HG03097 (cell line): ENCODE measurements around the gene OPA3.

ENCODE experiments used
- ATAC-seq: cut with Tn5 transposase; IDR thresholded peaks from one replicate; pipeline ENCODE4 v1.9.1; 2021; ENCODE audit not compliant: unreplicated experiment, low FRiP score

Gene OPA3

DNA sequence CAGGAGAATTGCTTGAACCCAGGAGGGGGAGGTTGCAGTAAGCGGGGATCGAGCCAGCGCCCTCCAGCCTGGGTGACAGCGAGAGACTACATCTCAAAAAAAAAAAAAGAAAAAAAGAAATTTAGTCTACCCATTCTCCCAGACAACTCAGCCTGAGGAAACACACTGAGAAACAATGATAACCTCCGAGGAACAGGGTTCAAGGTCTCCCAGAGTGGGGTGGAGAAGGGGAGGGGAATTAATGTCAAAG lies 78.7 kb downstream of the OPA3 start:
- no peak for ATAC-seq

DNA sequence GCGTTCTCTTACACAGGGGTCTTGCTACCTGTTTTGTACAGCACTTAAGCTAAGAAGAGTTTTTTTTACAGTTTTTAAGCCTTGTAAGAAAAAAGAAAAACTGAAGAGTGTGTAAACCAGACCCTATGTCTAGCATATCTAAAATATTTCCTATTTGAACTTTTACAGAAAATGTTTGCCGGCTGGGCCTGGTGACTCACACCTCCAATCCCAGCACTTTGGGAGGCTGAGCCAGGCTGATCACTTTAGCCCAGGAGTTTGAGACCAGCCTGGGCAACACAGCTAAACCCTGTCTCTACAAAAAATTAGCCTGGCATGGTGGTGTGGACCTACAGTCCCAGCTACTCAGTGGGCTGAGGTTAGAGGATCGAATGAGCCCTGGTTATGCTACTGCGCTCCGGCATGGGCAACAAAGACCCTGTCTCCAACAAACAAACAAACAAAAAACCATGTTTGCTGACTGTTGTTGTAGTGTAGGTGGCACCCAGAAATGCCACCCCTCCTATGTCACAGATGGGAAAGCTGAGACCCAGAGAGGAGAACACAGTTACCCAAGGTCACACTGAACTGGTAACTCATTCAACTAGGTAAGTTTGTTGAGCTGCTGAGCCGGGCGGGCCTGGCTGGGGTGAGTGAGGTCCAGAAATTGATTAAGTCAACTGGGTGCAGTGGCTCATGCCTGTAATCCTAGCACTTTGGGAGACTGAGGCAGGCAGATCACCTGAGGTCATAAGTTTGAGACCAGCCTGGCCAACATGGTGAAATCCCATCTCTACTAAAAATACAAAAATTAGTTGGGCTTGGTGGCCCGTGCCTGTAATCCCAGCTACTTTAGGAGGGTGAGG lies 79.2 kb downstream of the OPA3 start:
- no peak for ATAC-seq

DNA sequence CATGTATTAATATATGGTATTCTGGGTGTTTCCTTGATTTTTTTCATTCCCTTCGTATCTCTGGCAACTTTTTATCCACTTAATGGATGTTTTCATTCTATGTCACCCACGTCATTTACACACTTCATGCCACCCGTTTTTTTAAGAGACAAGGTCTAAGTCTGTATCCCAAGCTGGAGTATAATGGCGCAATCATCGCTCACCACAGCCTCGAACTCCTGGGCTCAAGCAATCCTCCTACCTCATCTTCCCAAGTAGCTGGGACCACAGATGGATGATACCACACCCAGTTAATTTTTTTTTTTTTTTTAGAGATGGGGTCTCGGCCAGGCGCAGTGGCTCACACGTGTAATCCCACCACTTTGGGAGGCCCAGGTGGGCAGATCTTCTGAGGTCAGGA lies 80.7 kb downstream of the OPA3 start:
- no peak for ATAC-seq

DNA sequence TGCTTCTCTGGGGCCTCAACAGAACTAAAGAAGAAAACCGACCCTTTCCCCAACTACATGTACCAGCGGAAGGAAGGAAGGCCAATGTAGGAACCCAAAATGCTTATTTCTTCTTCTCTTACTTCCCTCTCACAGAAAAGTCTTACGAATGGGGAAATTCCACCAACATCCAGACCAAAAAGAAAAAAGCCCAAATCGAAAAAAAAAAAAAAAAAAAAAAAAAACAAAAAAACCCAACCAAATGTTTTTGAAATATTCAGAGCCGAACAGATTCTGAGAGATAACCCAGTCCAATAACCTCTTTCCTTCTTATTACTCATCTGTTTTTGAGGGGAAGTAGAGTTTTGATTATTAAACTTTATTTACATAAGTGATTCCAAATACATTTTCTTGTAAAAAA lies 82.5 kb downstream of the OPA3 start:
- ATAC-seq = no peak

DNA sequence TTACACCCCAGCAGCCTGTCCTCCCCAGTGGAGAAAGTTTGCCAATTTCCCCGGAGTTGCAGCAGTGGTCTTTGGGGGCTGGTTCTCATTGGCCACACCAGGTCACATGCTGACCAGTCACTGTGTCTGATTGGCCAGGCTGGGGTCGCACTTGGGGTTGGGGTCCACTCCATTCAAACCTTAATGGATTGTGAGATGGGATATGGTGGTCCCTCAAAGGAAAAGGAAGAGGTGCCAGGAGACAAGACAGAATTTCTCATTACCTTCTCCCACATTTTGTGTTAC lies 82.9 kb downstream of the OPA3 start:
- no peak for ATAC-seq

DNA sequence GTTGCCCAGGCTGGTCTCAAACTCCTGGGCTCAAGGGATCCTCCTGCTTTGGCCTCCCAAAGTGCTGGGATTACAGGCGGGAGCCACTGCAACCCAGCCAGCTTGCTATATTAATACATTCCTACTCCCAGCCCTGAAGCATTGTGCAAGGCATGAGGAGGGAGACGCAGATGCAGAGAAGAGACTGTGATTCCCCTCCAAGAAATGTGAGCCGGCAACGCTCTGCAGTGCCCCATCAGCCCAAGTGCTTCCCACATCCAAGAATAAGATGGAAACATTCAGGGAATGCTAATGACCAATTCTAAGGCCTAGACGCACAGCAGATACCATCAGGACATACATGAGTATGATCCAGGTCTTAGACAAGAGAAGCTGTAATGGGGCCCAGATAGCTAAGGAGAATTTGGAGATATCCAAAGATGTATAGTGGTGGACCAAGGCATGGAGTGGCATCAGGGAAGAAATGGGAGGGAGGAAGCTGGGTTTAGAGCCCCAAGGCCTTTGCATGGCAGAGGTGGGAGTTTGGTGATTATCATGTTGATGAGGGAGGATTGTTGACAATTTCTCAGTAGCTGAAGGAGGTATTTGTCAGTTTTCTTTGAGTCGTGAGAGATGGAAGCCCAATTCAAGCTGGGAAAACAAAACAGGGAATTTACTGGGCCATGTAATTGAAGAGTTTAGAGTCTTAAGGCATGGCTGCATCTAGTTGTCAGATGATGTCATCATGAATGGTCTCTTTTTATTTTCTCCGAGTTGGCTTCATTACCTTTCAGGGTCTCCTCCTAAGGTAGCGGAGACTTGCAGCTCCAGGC lies 83.5 kb downstream of the OPA3 start:
- no peak for ATAC-seq

DNA sequence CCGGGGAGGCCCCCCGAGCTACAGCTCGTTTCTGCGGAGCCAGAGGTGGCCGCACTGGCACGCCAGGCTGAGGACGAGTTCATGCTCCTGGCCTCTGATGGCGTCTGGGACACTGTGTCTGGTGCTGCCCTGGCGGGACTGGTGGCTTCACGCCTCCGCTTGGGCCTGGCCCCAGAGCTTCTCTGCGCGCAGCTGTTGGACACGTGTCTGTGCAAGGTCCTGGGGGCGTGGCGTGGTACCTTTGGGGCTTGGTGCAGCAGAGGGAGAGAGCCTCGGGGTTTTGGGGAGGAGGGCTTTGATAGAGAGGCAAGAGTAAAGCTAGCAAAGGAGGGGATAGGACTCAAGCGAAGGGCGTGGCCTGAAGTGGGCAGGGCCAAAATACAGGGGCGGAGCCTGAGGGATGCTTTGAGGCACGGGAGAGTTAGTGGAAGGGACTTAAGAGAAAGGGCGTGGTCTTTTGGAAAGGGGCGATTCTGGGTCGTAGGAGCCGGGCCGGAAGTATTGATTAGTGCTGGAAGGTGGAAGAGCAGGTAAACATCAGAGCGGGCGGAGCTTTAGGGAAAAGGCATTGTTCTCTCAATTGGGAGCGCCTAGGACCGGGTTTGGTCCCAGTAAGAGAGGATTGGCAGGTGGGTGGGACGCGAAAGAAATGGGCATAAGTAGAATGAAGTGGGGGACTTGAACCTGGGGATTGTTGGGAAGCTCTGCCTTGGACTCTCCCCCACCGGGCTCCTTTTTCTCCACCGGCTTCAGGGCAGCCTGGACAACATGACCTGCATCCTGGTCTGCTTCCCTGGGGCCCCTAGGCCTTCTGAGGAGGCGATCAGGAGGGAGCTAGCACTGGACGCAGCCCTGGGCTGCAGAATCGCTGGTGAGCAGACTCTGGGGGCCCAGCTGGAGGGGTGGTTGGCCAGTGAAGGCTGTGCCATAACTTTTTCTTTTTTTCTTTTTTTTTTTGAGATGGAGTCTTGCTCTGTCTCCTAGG lies 85.1 kb downstream of the OPA3 start:
- ATAC-seq = no peak

DNA sequence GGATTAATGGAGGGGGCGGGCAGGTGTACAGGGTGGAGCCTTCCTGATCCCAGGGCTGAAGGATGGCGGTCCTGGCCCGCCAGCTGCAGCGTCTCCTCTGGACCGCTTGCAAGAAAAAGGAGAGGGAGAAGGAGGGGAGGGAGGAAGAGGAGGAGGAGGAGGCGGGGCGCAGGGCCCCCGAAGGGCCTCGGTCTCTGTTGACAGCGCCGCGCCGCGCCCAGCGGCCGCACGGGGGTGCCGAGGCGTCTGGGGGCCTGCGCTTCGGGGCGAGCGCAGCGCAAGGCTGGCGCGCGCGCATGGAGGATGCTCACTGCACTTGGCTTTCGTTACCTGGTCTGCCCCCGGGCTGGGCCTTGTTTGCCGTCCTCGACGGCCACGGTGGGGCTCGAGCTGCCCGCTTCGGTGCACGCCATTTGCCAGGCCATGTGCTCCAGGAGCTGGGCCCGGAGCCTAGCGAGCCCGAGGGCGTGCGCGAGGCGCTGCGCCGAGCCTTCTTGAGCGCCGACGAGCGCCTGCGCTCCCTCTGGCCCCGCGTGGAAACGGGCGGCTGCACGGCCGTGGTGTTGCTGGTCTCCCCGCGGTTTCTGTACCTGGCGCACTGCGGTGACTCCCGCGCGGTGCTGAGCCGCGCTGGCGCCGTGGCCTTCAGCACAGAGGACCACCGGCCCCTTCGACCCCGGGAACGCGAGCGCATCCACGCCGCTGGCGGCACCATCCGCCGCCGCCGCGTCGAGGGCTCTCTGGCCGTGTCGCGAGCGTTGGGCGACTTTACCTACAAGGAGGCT lies 86.0 kb downstream of the OPA3 start, which contains the start of gene PPM1N:
Gene PPM1N (plus strand): TSS at position 33 of the 785 bp plus-strand sequence. CDS start 30 bp downstream, at position 63.
- ATAC-seq = no peak

DNA sequence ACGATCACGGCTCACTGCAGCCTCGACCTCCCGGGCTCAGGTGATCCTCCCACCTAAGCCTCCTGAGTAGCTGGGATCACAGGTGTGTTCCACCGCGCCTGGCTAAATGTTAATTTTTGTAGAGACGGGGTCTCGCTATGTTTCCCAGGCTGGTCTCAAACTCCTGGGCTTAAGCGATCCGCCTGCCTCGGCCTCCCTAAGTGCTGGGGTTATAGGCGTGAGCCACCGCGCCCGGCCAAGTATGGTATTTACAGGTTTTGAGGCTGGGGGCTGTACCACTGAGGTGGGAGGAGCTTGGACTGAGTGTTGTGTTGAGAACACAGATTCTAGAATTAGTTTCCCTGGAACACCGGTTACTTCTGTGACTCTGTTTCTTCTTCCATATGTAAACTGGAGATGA lies 86.8 kb downstream of the OPA3 start:
- ATAC-seq = no peak

DNA sequence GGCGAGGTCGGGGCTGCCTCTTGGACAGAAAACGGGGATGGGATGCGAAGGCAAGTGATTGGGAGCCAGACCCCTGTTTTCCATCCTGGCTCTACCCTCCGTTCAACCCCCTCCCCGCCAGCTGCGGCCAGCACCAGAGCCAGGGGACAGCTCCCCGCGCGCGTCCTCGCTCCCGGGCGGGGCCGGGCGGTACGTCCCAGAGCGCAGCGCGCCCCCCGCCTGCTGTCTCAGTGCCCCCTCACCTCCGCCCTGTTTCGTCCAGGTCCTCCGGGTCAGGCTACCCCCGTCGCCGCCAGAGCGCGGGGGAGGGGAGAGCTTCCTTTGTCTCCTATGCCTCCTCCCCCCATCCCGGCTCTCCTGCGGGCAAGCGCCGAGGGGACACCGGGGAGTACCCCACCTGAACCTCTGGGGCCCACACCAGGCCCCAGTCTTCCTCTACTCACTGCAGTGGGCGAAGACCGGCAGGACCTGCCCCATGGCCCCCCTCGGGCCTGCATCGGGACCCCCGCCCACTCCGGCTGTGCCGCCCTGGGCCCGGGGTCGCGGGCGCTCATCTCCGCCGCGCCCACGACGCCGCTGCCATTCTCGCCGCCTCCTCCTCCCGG lies 88.2 kb downstream of the OPA3 start:
- peak; percentile 9 for ATAC-seq

DNA sequence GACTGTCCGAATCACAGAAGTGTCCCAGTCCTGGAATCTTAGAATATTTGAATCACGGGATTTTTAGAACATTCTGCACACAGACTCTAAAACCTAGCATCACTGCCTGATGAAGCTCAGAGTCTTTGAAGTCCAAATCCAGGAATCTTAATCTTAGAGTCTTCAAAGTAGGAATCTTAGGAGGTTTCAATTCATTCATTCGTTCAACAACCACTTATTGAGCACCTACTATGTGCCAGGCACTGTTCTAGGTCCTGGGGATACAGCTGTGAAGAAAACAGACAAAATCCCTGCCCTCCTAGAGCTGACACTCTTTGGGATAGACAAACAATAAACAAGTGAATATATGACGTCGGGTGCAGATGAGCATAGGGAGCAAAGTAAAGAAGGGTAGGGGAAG lies 89.4 kb downstream of the OPA3 start:
- no peak for ATAC-seq

DNA sequence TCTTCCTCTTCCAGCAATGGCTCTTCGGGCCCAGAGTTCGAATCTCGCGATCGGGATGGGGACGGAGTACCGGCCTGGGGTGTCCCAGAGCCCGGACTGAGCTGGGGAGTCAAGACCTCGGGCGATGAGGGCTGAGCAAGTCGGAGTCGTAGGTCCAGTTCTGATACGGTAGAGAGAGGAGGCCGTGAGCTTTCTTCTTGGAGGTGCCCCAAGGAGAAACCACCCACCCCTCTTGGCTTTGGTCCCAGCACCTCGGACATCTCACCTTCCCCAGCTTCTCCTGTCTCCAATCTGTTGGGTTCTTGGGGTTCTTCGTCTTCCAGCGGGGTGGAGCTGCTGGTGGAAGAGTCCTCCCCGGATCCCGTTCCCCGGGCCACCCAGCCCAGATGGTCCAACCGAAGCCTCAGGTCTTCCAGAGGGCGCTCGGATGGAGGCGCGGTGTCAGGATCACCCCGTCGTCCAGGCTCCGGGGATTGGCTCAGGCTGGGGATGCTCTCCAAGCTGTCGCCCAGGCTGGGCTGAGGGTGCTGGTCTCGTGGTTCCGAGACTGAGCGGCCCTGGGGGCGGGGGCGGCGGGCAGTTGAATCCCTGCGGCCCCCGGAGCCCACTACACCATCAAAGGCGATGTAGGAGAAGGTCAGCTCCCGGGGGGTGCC lies 90.2 kb downstream of the OPA3 start:
- ATAC-seq = no peak

DNA sequence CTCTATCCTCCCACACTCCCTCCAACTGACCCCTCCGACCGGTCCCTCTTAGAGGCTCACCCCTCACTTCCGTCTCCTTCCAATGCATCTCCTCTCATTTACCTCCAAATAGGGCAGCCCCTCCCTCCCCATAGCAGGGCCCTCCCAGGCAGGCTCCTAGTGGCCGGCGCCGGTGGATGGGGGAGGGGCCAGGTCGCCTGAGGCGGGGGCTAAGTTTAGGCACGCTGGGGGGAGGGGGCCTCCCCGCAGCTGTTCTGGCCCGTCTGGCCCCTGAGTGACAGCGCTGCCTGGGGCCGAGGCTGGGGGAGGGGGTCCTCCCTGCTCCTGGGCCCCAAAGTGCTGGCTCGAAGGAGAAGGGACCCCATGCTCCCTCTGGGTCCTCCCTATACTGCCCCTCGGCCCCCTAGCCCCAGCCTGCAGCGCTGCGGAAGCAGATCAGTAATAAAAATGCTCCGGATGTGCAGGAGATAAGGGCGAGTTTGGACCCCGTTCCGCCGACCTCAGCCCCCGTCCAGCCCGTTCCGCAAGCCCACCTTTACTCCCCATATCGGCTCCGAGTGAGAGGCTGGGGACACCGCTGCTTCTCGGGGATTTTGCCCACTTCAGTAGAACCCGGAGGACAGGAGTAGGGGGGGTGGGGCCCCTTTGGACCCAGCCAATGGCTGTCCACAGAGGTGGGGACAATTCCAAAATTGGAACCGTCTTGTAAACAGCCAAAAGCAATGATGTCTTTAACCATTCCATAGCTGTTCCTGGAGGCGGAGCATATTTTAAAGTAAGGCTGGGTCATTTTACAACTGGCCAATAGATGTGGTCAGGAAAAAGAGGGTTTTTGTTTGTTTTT lies 91.8 kb downstream of the OPA3 start:
- no peak for ATAC-seq

DNA sequence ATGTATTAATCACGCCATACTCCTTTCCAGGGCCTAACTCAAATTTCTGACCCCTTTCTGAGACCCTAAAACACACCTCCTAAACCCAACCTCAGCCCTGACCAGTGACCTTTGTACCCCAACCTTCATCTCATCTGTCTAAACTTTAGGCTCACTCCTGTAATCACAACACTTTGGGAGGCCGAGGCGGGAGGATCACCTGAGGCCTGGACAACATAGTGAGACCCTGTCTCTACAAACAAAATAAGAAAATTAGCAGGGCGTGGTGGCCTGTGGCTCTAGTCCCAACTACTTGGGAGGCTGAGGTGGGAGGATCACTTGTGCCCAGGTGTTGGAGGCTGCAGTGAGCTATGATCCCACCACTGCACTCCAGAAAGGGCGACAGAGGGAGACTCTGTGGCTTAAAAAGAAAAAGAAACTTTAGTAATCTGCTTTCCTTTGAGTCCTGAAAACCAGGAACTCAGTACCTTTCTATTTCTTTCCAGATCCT lies 92.4 kb downstream of the OPA3 start:
- no peak for ATAC-seq

DNA sequence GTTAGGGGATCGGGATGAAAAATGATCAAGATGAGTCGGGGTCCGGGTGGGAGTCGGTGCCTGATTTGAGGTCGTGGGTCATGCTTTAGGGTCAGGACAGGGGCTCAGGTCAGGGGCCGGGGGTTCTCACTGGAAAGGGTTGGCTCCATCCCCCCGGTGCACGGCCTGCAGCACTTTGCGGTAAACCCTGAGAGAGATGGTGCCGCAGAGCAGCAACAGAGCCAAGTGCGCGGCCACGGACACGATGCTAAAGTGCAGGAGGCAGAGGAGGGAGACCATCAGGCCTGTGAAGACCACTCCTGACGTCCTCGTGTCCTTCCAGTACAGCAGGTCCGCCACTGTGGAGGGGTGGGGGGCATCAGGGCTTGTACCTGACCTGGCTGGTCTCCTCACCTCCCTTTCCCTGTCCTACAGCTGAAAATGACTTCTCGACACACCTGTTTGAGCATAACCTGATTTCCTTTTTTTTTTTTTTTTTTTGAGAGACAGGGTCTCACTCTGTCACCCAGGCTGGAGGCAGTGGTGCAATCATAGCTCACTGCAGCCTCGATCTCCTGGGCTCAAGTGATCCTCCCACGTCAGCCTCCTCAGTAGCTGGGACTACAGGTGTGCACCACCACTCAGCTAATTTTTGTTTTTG lies 95.3 kb downstream of the OPA3 start:
- no peak for ATAC-seq

DNA sequence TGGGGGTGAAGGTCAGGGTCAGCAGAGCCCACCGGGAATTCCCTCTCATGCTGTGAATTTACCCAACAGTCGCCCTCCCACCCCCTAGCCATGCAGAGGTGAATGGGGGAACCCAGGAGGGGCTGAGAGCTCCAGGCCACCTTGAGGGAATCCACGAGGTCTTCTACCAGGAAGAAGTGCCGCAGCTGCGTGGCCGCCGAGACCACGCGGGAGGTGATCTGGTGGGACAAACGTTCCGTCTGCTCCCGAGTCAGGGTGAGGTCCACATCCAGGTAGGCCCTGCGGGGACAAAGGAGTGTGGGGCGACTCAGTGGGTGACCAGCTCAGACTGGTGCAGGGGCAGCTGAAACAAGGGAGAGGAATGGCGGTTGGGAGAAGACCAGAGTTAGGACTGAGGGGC lies 95.9 kb downstream of the OPA3 start:
- ATAC-seq = no peak

DNA sequence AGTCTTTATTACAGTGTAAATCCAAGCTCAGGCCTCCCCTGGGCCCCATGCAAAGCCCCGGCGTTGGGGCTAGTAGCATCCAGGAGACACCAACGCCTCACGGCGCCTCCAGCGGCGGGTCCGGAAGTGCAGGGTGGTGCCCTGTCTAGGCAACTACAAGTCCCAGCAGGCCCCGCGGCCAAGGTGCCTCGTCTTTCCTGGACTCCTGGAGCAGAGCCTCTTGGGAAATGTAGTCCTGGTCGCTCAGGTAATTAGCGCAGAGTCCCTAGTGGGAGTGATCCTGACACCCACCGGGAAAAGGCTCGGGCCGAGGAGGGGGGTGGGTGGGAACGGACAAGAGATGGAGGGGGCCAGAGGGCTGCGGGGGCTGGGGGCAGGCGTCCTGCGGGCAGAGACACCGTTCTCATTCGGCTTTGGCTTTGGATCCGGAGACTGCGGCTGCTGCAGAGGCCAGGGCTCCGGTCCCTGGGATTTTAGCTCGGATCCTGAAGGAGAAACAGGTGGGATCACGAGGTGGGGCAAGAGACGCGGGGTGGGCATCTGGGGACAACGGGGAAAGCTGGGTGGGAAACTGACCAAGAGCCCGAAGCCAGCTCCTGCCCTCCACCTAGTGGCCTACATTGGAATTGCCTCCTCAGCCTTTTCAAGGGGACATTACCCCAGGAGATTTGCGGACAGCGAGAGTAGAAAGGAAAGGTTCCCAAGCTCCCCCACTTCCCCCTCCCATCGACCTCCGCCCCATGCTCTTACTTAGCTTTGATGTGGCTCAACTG lies 99.1 kb downstream of the OPA3 start:
- ATAC-seq = peak; percentile 94
